ENCODE measurements around the gene CISTR.

GRCh38 chr12:53717319-53717718, 34.5 kb downstream of the CISTR start:
- no peak for TF ChIP-seq EZH2 (IDR thresholded peaks at IDR 0.05)
- no peak for TF ChIP-seq POLR2AphosphoS5 (IDR thresholded peaks at IDR 0.05; ENCODE audit: borderline replicate concordance, low read depth, low read length)
- TF ChIP-seq FOXP2 (optimal IDR thresholded peaks at IDR 0.05; ENCODE audit: control extremely low read depth, extremely low read length, insufficient read depth), result no peak

Measured in SK-N-MC (cell line).